Karpas-422 (cell line): ENCODE results near the gene ZNF354C. TPM values are rescaled to one million over a fixed set of nuclear protein-coding genes. Genes with fewer than 3 reads are reported as not detected.

ENCODE experiments used
- DNase-seq: peaks from one replicate; pipeline ENCODE4 v3.0.0-alpha.2; 2015
- H2AFZ ChIP-seq: fragments of 200-600 bp; sonication (generic); 2 replicates; pipeline ENCODE4 v1.6.1; 2014; ENCODE audit warnings: antibody characterized with exemption, low read length, mixed read lengths
- H3K27ac ChIP-seq: fragments of 200-600 bp; sonication (generic); 2 replicates; pipeline ENCODE4 v1.5.1; 2014; ENCODE audit warnings: mild to moderate bottlenecking, low read length, moderate library complexity
- H3K27me3 ChIP-seq: fragments of 200-600 bp; sonication (generic); 2 replicates; pipeline ENCODE4 v1.6.1; 2014; ENCODE audit warnings: low read length, mixed read lengths
- H3K36me3 ChIP-seq: fragments of 200-600 bp; sonication (generic); 2 replicates; pipeline ENCODE4 v1.6.1; 2014; ENCODE audit warnings: low read length, mixed read lengths; ENCODE audit not compliant: insufficient read depth
- H3K4me1 ChIP-seq: fragments of 200-600 bp; sonication (generic); 2 replicates; pipeline ENCODE4 v1.6.1; 2014; ENCODE audit warnings: mild to moderate bottlenecking, low read length, mixed read lengths
- H3K4me2 ChIP-seq: fragments of 200-600 bp; sonication (generic); 2 replicates; pipeline ENCODE4 v1.6.1; 2014; ENCODE audit warnings: low read length, low read depth, mild to moderate bottlenecking; ENCODE audit not compliant: poor library complexity, severe bottlenecking
- H3K4me3 ChIP-seq: fragments of 200-600 bp; sonication (generic); 2 replicates; pipeline ENCODE4 v1.5.1; 2014; ENCODE audit warnings: mild to moderate bottlenecking, antibody characterized with exemption, low read length, mixed read lengths
- H3K79me2 ChIP-seq: fragments of 200-600 bp; sonication (generic); 2 replicates; pipeline ENCODE4 v1.6.1; 2014; ENCODE audit warnings: mild to moderate bottlenecking, low read length, mixed read lengths
- H3K9ac ChIP-seq: fragments of 200-600 bp; sonication (generic); 2 replicates; pipeline ENCODE4 v1.6.0; 2014; ENCODE audit warnings: low read length
- H3K9me2 ChIP-seq: fragments of 200-600 bp; sonication (generic), shearing (Covaris generic); replicated peaks from 2 replicates; pipeline ENCODE4 v1.6.0; 2014; ENCODE audit warnings: mild to moderate bottlenecking, low read length, moderate library complexity; ENCODE audit not compliant: insufficient read depth
- H3K9me3 ChIP-seq: fragments of 300-700, 200-600 bp; sonication (generic); 2 replicates; pipeline ENCODE4 v1.6.1; 2014; ENCODE audit warnings: low read length, mixed read lengths
- H4K20me1 ChIP-seq: fragments of 200-600 bp; sonication (generic); 2 replicates; pipeline ENCODE4 v1.6.1; 2014; ENCODE audit warnings: mild to moderate bottlenecking, antibody characterized with exemption, low read length, low read depth; ENCODE audit not compliant: insufficient read depth
- total RNA-seq: library from RNA; depleted of rRNA; stranded (reverse); fragments of >200 nt; shearing (Covaris generic); gene quantifications from 2 replicates; pipeline ENCODE4 v1.2.3, GENCODE V29; 2014; ENCODE audit warnings: low replicate concordance; rRNA removed

ZNF354C gene
- total RNA-seq, 1 experiment from 2014 or later: not detected

- H3K4me1 ChIP-seq: no peaks in the 10 kb centered on the region
Measured at GRCh38 chr5:179132586-179133355, 72.6 kb downstream of the ZNF354C start.

More at GRCh38 chr5:179132586-179133355, 72.6 kb downstream of the ZNF354C start:
- no peak overlapping the region for H3K27ac ChIP-seq
- H4K20me1 ChIP-seq: no peaks in the 10 kb centered on the region
- no peaks in the 10 kb centered on the region for H3K27me3 ChIP-seq
- DNase-seq: no peak
- no peak overlapping the region for H2AFZ ChIP-seq
- H3K4me2 ChIP-seq: no peak overlapping the region
- H3K9me3 ChIP-seq: no peaks in the 10 kb centered on the region
- no peaks in the 10 kb centered on the region for H3K9me2 ChIP-seq
- no peaks in the 10 kb centered on the region for H3K36me3 ChIP-seq
- no peak overlapping the region for H3K4me3 ChIP-seq
- no peak overlapping the region for H3K9ac ChIP-seq
- H3K79me2 ChIP-seq: no peaks in the 10 kb centered on the region

Other genes with a start within 250 kb of the ZNF354C start
- 2.2 and 3.4 TPM in 2 replicates for gene ZNF354B, start 200.4 kb upstream of the ZNF354C start, total RNA-seq
- 0.43 TPM in 1 of 2 replicates, not detected in the other for gene ZFP2, start 164.5 kb upstream of the ZNF354C start, total RNA-seq
- not detected in 2 replicates for gene ZNF454, start 119.2 kb upstream of the ZNF354C start, total RNA-seq
- not detected in 2 replicates for gene GRM6, start 65.1 kb upstream of the ZNF354C start, total RNA-seq
- not detected in 2 replicates for gene ZNF879, start 36.6 kb upstream of the ZNF354C start, total RNA-seq